Measurements from ENCODE around the gene HSD3B7.

HSD3B7 gene

GRCh38 chr16:30953511-30954124 lies 31.4 kb upstream of the HSD3B7 start:
- no peaks in the 10 kb centered on the region for H4K20me1 ChIP-seq (ENCODE audit: insufficient read depth)
- peaks cover 3% of the 10 kb centered on the region; the same call in 1 of the 2 replicates for H3K79me2 ChIP-seq (ENCODE audit: insufficient read depth, low read depth)
- no peak overlapping the region for H3K9ac ChIP-seq
- TF ChIP-seq, protein P1, sequence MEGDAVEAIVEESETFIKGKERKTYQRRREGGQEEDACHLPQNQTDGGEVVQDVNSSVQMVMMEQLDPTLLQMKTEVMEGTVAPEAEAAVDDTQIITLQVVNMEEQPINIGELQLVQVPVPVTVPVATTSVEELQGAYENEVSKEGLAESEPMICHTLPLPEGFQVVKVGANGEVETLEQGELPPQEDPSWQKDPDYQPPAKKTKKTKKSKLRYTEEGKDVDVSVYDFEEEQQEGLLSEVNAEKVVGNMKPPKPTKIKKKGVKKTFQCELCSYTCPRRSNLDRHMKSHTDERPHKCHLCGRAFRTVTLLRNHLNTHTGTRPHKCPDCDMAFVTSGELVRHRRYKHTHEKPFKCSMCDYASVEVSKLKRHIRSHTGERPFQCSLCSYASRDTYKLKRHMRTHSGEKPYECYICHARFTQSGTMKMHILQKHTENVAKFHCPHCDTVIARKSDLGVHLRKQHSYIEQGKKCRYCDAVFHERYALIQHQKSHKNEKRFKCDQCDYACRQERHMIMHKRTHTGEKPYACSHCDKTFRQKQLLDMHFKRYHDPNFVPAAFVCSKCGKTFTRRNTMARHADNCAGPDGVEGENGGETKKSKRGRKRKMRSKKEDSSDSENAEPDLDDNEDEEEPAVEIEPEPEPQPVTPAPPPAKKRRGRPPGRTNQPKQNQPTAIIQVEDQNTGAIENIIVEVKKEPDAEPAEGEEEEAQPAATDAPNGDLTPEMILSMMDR (conservative IDR thresholded peaks at IDR 0.05; ENCODE audit: low read depth, low read length) = peak; percentile 81
- no peak overlapping the region for H3K27ac ChIP-seq
- no peaks in the 10 kb centered on the region for H3K27me3 ChIP-seq (ENCODE audit: insufficient read depth, low read depth)
- H3K4me2 ChIP-seq = peak overlapping the region; percentile 2; the same call in 1 of the 2 replicates
- H2AFZ ChIP-seq (ENCODE audit: low read depth) = no peak overlapping the region
- H3K4me3 ChIP-seq (IDR thresholded peaks at IDR 0.05; ENCODE audit: insufficient read depth, low read depth, low read length) = no peak overlapping the region
- no peaks in the 10 kb centered on the region for H3K36me3 ChIP-seq (ENCODE audit: insufficient read depth)
- peaks cover 43% of the 10 kb centered on the region for H3K4me1 ChIP-seq (ENCODE audit: low read depth, poor library complexity, severe bottlenecking)

DNA sequence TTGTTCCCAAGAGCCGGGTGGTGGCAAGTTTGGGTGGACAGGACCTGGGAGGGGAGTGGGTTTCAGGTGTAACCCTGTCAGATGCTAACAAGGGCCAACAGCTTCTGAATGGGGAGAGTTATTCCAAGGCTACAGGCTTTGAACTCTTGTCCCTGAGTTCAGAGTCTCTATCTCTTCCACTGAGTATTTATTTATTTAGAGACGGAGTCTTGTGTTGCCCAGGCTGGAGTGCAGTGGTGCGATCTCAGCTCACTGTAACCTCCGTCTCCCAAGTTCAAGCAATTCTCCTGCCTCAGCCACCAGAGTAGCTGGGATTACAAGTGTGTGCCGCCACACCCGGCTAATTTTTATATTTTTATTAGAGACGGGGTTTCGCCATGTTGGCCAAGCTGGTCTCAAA lies 30.0 kb upstream of the HSD3B7 start:
- Histone ChIP-seq H3K36me3 (ENCODE audit: insufficient read depth) (no peaks in the 10 kb centered on the region; the same call in 1 of the 2 replicates), H3K4me2 (no peak overlapping the region), H3K9ac (no peak overlapping the region), H3K27ac (no peak overlapping the region), H3K4me1 (ENCODE audit: low read depth, poor library complexity, severe bottlenecking) (peaks cover 45% of the 10 kb centered on the region), H2AFZ (ENCODE audit: low read depth) (no peak overlapping the region), H3K79me2 (ENCODE audit: insufficient read depth, low read depth) (peaks cover 15% of the 10 kb centered on the region), H4K20me1 (ENCODE audit: insufficient read depth) (no peaks in the 10 kb centered on the region), H3K27me3 (ENCODE audit: insufficient read depth, low read depth) (no peaks in the 10 kb centered on the region), H3K4me3 (IDR thresholded peaks at IDR 0.05; ENCODE audit: insufficient read depth, low read depth, low read length) (no peak overlapping the region)
- TF ChIP-seq, protein P1 (conservative IDR thresholded peaks at IDR 0.05; ENCODE audit: low read depth, low read length) = no peak

DNA sequence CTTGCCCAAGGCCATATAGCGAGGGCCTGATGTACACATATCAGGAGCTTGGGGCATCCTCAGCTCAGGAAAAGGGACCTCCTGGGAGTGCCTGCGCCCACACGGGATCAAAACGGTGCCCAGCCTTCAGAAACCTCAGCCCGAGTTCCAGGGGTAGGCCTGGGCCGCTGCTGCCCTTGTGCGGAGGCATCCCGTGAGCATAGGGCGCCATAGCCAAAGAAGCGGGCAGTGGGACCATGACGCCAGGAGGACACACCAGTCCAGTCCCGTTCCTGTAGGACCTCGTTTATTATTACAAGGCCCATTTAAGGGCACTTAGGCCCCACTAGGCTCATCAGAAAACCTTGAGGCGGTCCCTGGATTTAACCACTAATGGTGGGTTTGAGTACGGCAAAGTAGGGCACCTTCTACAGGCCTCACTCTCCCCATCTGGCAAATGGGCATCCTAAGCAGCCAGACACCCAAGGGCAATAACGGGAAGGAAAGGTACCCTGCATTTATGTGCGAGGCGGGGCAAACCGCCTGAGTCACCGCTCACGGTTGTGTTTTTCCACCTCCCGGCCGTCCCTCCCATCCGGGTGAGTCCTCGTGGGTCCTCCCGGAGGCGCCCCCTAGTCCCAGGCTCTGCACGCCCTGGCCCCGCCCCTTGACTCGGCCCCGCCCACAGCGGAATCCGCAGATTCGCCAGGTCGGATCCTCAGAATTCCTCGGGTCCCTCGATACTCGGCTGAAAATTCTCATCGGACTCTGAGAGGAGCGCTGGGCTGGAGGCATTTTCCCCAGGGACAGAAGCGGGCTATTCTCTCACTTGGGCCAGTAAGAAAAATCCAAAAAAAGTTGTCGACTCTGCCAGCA lies 28.2 kb upstream of the HSD3B7 start:
- Histone ChIP-seq H4K20me1 (ENCODE audit: insufficient read depth) (no peaks in the 10 kb centered on the region), H3K79me2 (ENCODE audit: insufficient read depth, low read depth) (peaks cover 19% of the 10 kb centered on the region), H3K4me2 (peak overlapping the region; percentile 91; the same call in 1 of the 2 replicates), H3K27ac (peak overlapping the region; percentile 89), H3K4me1 (ENCODE audit: low read depth, poor library complexity, severe bottlenecking) (peaks cover 32% of the 10 kb centered on the region), H3K36me3 (ENCODE audit: insufficient read depth) (peaks cover 7% of the 10 kb centered on the region; the same call in 1 of the 2 replicates), H3K9ac (peak overlapping the region; percentile 90), H2AFZ (ENCODE audit: low read depth) (peak overlapping the region; percentile 99), H3K27me3 (ENCODE audit: insufficient read depth, low read depth) (no peaks in the 10 kb centered on the region), H3K4me3 (IDR thresholded peaks at IDR 0.05; ENCODE audit: insufficient read depth, low read depth, low read length) (peak overlapping the region; percentile 67)
- TF ChIP-seq, protein P1 (conservative IDR thresholded peaks at IDR 0.05; ENCODE audit: low read depth, low read length) = peak; percentile 23; the same call in 1 of the 2 replicates

GRCh38 chr16:30957456-30958174 lies 27.4 kb upstream of the HSD3B7 start, which contains the start of gene SETD1A:
Gene SETD1A (plus strand): TSS chr16:30957754. CDS start chr16:30958732, 978 bp downstream.
- peak within 1 kb of the TSS; percentile 91 for H3K4me2 ChIP-seq
- H3K4me3 ChIP-seq (IDR thresholded peaks at IDR 0.05; ENCODE audit: insufficient read depth, low read depth, low read length) = peak within 1 kb of the TSS; percentile 67
- peaks cover 14% of the 10 kb centered on the region; the same call in 1 of the 2 replicates for H3K36me3 ChIP-seq (ENCODE audit: insufficient read depth)
- H3K79me2 ChIP-seq (ENCODE audit: insufficient read depth, low read depth) = peaks cover 19% of the 10 kb centered on the region
- TF ChIP-seq, protein P1 (conservative IDR thresholded peaks at IDR 0.05; ENCODE audit: low read depth, low read length) = no peak; the same call in 1 of the 2 replicates
- H3K9ac ChIP-seq = peak within 1 kb of the TSS; percentile 90
- H3K27ac ChIP-seq = peak within 1 kb of the TSS; percentile 89
- peaks cover 32% of the 10 kb centered on the region for H3K4me1 ChIP-seq (ENCODE audit: low read depth, poor library complexity, severe bottlenecking)
- H2AFZ ChIP-seq (ENCODE audit: low read depth) = peak within 1 kb of the TSS; percentile 99
- no peaks in the 10 kb centered on the region for H3K27me3 ChIP-seq (ENCODE audit: insufficient read depth, low read depth)
- H4K20me1 ChIP-seq (ENCODE audit: insufficient read depth) = no peaks in the 10 kb centered on the region

Measured in KMS-11 (cell line).